GM12872 (cell line): ENCODE data around the gene DPRX.

Source experiments
- TF ChIP-seq, protein P1 (sequence below): IDR thresholded peaks from 3 replicates; pipeline ENCODE4 v1.5.1; 2011; ENCODE audit warnings: low read depth, mild to moderate bottlenecking, low read length, moderate library complexity; ENCODE audit not compliant: insufficient read depth

The DPRX gene

DNA sequence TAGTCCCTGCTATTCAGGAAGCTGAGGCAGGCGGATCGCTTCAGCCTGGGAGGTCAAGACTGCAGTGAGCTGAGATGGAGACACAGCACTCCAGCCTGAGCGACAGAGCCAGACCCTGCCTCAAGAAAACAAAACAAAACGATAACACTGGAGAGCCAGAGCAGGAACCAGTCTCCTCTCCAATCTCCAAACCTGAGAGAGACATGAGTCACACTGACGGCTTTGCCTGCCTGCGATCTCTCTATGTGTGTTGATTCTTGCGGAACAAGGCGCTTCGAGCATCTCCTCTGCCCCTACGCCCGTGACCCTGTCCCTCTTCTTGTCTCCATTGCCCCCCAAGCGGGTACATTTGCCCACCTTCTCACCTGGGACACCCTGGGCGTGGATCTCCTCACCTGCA lies 15.6 kb downstream of the DPRX start:
- TF ChIP-seq, protein P1, sequence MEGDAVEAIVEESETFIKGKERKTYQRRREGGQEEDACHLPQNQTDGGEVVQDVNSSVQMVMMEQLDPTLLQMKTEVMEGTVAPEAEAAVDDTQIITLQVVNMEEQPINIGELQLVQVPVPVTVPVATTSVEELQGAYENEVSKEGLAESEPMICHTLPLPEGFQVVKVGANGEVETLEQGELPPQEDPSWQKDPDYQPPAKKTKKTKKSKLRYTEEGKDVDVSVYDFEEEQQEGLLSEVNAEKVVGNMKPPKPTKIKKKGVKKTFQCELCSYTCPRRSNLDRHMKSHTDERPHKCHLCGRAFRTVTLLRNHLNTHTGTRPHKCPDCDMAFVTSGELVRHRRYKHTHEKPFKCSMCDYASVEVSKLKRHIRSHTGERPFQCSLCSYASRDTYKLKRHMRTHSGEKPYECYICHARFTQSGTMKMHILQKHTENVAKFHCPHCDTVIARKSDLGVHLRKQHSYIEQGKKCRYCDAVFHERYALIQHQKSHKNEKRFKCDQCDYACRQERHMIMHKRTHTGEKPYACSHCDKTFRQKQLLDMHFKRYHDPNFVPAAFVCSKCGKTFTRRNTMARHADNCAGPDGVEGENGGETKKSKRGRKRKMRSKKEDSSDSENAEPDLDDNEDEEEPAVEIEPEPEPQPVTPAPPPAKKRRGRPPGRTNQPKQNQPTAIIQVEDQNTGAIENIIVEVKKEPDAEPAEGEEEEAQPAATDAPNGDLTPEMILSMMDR = no peak

DNA sequence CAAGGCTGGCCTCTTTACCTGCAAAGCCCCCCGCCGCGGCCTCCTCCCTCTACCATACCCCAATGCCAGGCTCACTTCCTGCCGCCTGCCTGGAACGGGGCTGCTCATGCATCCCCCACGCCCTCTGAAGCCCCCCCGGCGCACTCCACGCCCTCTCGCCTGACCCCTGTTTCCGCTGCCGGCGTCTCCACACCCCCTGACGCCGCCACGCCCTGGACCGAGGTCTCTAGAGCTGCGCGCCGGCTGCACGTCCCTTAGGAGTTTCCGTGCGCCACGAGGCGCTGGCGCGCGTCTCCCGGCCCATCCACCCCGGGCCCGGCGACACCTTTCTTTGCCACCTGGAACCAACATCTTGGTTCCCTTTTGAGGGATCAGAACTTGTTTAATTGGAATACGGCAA lies 16.0 kb downstream of the DPRX start:
- TF ChIP-seq, protein P1 = no peak

DNA sequence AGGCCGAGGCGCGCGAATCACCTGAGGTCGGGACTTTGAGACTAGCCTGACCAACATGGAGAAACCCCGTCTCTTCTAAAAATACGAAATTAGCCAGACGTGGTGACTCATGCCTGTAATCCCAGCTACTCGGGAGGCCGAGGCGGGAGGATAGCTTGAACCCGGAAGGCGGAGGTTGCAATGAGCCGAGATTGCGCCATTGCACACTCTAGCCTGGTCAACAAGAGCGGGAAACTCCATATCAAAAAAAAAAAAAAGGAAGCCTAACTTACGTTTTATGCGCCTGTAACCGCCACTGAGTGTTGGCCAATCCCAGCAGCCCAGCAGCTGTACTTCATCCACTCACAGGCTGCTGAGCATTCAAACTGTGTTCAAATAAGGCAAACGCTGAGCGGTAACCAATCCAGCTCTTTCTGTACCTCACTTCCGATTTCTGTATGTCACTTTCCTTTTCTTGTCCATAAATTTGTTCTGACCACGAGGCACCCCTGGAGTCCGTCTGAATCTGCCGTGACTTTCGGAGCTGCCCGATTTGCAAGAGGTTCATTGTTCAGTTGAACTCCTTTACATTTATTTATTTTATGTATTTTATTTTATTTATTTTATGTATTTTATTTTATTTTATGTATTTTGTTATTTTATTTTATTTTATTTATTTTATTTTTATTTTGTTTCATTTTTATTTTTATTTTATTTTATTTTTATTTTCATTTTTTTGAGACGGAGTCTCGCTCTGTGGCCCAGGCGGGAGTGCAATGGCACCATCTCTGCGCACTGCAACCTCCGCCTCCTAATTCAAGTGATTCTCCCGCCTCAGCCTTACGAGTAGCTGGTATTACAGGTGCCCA lies 18.2 kb downstream of the DPRX start:
- TF ChIP-seq, protein P1 = no peak

DNA sequence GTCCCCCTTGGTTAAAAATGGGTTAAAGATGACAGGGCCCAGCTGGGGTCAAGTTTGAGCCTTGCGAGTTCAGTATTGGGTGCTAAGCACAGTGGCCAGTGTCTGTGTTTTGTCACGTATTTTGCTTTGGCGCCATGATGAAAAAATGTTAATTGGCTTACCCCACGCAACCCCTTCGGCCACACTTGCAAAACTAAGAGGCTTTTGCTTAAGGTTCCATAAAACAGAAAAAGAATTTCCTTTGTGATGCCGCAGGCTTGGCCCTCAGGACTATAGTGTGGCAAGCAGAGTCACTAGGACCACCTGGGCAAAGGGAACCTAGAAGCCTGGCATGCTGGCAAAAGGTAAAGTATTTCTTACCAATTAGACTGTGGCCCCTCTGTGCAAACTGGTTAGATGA lies 20.7 kb downstream of the DPRX start:
- TF ChIP-seq, protein P1 = no peak

DNA sequence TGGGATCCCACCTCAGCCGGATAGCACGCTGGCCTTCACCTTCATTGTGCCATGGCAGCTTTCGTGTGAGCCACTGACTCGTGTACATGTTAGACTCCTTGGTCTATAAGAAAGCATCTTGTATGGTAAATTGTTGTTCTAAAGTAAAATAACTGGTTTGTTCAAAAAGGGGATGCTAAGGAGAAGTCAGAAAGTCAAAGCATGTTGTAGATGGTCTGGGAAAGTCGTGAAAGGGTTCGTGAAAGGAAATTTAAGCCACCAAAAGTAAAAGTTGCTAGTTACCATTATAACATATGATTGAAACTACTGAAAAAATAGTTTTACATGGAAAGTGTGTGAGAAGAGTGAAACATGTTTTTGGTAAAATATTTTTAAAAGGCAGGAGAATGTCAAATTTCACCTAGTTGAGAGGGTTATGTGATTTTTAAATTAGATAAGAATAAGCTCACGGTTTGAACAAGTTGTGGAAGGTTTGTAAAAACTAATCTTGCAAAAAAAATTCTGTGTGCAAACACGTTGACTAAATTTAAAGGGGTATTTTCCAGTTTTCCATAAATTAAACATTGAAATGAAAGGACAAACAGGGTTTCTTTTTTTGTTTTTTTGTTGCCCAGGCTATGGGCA lies 23.4 kb downstream of the DPRX start:
- TF ChIP-seq, protein P1 = no peak

DNA sequence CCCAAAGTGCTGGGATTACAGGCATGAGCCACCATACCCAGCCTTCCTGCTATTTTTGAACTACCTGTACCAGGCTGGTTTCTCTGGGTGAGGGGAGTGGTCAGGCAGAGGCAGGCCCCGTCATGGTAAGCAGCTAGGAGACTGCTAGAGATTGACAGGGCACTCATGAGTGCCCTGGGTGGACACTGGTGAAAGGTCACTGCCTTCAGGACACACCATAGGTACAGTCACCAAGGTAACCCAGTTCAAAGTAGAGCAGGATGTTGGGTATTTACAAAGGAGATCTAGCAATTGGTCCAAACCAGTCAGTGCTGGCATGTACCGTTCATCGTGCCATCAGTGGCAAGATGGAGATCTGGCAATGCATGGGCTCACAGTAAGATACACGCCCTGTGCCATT lies 25.5 kb downstream of the DPRX start:
- TF ChIP-seq, protein P1 = no peak

DNA sequence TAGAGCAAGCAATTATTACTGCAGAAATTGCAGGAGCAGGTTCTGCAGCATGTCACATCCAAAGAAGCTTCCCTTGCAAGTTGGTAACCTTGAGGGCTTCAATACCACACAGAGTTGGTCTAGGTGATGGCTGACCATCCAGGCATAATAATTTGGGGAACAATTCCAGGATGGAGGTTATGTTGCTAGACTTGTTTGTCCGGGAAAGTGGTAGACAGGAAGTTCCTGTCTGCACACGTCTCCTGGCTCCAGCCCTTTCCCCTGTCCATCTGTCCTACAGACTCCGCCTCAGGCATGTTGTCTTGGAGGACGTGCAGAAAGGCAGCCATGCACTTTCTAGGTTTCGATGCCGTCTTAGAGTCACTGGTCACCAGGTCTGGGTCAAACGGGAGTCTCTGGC lies 26.0 kb downstream of the DPRX start:
- TF ChIP-seq, protein P1 = no peak
